B cell (primary cell): Measurements from ENCODE around the gene MTHFD1. TPM values are rescaled to one million over a fixed set of nuclear protein-coding genes. Genes with fewer than 3 reads are reported as not detected.

Experiments
- ATAC-seq: fragments of 200-7000 bp; cut with Tn5 transposase; one replicate; pipeline ENCODE4 v1.10.0; 2021; ENCODE audit warnings: low read depth, mild to moderate bottlenecking, moderate number of reproducible peaks, moderate library complexity
- CTCF ChIA-PET: fragments of 350-600 bp; sonication (Branson Sonifier 250); formaldehyde crosslinking; loops from one replicate; lab custom pipeline; 2021; ENCODE audit warnings: antibody characterized with exemption, inconsistent platforms; lab: Charles Lee
- POLR2A ChIA-PET: fragments of 350-600 bp; sonication (Branson Sonifier 250); formaldehyde crosslinking; loops from one replicate; lab custom pipeline; 2021; ENCODE audit warnings: antibody characterized with exemption; lab: Charles Lee
- DNase-seq: peaks from one replicate; pipeline ENCODE4 v3.0.0; 2013
- H2AFZ ChIP-seq: 2 replicates; pipeline ENCODE4 v1.6.1; 2012; ENCODE audit warnings: mild to moderate bottlenecking, low read depth, low read length; ENCODE audit not compliant: insufficient read depth, poor library complexity, severe bottlenecking
- H3K27ac ChIP-seq, 2 donors: 1 replicate in 1 of 2; 2 replicates in 1 of 2; pipeline ENCODE4 v1.5.1; 2012 to 2013; ENCODE audit warnings: low read length in 2 of 2, mild to moderate bottlenecking in 2 of 2, moderate library complexity in 1 of 2
- H3K27me3 ChIP-seq, 4 experiments: fragments of 200-600 bp in 1 of 4; sonication (generic) in 1 of 4; replicated peaks in 1 of 4; 1 replicate in 2 of 4; 2 replicates in 2 of 4; pipeline versions ENCODE4 v1.6.1 to v1.7.0; 2013 to 2016; ENCODE audit warnings: low read length in 3 of 4, mild to moderate bottlenecking in 2 of 4, mixed read lengths in 1 of 4, moderate library complexity in 1 of 4; ENCODE audit not compliant: insufficient read depth in 4 of 4, control insufficient read depth in 3 of 4; ENCODE audit errors: control extremely low read depth in 1 of 4
- H3K36me3 ChIP-seq, 2 experiments: replicated peaks in 1 of 2; 1 replicate in 1 of 2; 2 replicates in 1 of 2; pipeline versions ENCODE4 v1.6.1 to v1.7.1; 2013; ENCODE audit warnings: low read length in 1 of 2; ENCODE audit not compliant: insufficient read depth in 2 of 2, control insufficient read depth in 1 of 2; ENCODE audit errors: control extremely low read depth in 1 of 2, extremely low read depth in 1 of 2
- H3K4me1 ChIP-seq, 2 donors: fragments of 200-600 bp in 1 of 2; sonication (generic) in 1 of 2; 1 replicate in 1 of 2; 2 replicates in 1 of 2; pipeline versions ENCODE4 v1.5.1 to v1.6.1; 2013 to 2017; ENCODE audit warnings: low read length in 2 of 2; ENCODE audit not compliant: control insufficient read depth in 2 of 2, insufficient read depth in 2 of 2
- H3K4me2 ChIP-seq: replicated peaks from 2 replicates; pipeline ENCODE3; 2012; ENCODE audit warnings: mild to moderate bottlenecking, low read depth, low read length; ENCODE audit not compliant: poor library complexity, severe bottlenecking
- H3K4me3 ChIP-seq, 5 experiments: fragments of 200-600 bp in 1 of 5; sonication (generic) in 1 of 5; 1 replicate in 3 of 5; 2 replicates in 2 of 5; pipeline versions ENCODE4 v1.5.1 to v1.7.0; 2011 to 2016; ENCODE audit warnings: low read length in 4 of 5, mild to moderate bottlenecking in 4 of 5, low read depth in 2 of 5, control low read depth in 1 of 5, moderate library complexity in 1 of 5; ENCODE audit not compliant: insufficient read depth in 1 of 5; ENCODE audit errors: control extremely low read depth in 1 of 5, extremely low read depth in 1 of 5
- H3K79me2 ChIP-seq: fragments of 200-600 bp; sonication (generic); one replicate; pipeline ENCODE4 v1.6.0; 2016; ENCODE audit warnings: low read length; ENCODE audit not compliant: control insufficient read depth, insufficient read depth
- H3K9ac ChIP-seq: fragments of 200-600 bp; sonication (generic); 2 replicates; pipeline ENCODE4 v1.6.1; 2017; ENCODE audit warnings: mild to moderate bottlenecking, low read length, moderate library complexity
- H3K9me3 ChIP-seq, 3 donors: one replicate each; pipeline versions ENCODE4 v1.6.1 to v1.7.1; 2013; ENCODE audit warnings: low read length in 2 of 3; ENCODE audit not compliant: control insufficient read depth in 2 of 3, insufficient read depth in 1 of 3; ENCODE audit errors: control extremely low read depth in 1 of 3
- H4K20me1 ChIP-seq: 2 replicates; pipeline ENCODE4 v1.6.0; 2012; ENCODE audit warnings: mild to moderate bottlenecking, low read length; ENCODE audit not compliant: insufficient read depth, control insufficient read depth, poor library complexity, severe bottlenecking
- H3K27ac Mint-ChIP-seq: one replicate; pipeline ENCODE4 v1.8.0; 2021; ENCODE audit warnings: mixed read lengths
- H3K27me3 Mint-ChIP-seq: one replicate; pipeline ENCODE4 v1.8.0; 2021; ENCODE audit warnings: mixed read lengths
- H3K4me1 Mint-ChIP-seq: one replicate; pipeline ENCODE4 v1.8.0; 2021; ENCODE audit warnings: mixed read lengths
- H3K4me3 Mint-ChIP-seq: one replicate; pipeline ENCODE4 v1.8.0; 2021; ENCODE audit warnings: mixed read lengths
- H3K9me3 Mint-ChIP-seq: one replicate; pipeline ENCODE4 v1.8.0; 2022; ENCODE audit warnings: mixed read lengths; ENCODE audit not compliant: insufficient read depth
- CTCF ChIP-seq: fragments of 200-600 bp; IDR thresholded peaks from one replicate; pipeline ENCODE4 v1.8.0; 2022; ENCODE audit warnings: antibody characterized with exemption, mild to moderate bottlenecking
- EZH2 ChIP-seq: IDR thresholded peaks from 2 replicates; pipeline ENCODE4 v1.6.1; 2012; ENCODE audit warnings: borderline replicate concordance, low read depth, mild to moderate bottlenecking, moderate library complexity, low read length; ENCODE audit not compliant: insufficient read depth, poor library complexity, severe bottlenecking
- WGBS: methylation state at CpG from one replicate; pipeline ENCODE4 v1.1.5; 2013; ENCODE audit warnings: missing lambda C conversion rate; ENCODE audit not compliant: insufficient coverage; 5-methylcytosine and 5-hydroxymethylcytosine counted together
- intact Hi-C: fragments of 100-400 bp; cut with micrococcal nuclease; formaldehyde crosslinking; loops from one replicate; pipeline ENCODE4 v1.10.0; 2022
- polyA plus RNA-seq: library from polyadenylated mRNA; depleted of rRNA; stranded (reverse); fragments of >200 nt; gene quantifications from 2 replicates; pipeline ENCODE4 v1.2.3, GENCODE V29; 2012
- total RNA-seq, 2 donors: library from RNA; stranded (reverse); fragments of 120-200 nt in 1 of 2; gene quantifications; 1 replicate in 1 of 2; 2 replicates in 1 of 2; pipeline versions ENCODE4 v1.2.3 to v1.2.4, GENCODE V29; 2013 to 2022

Gene MTHFD1
- total and polyA plus RNA-seq, 2 donors (not counting 1 experiment from before 2014, with no cell fraction given): 32.3 to 51.3 TPM

- under 1% methylated on average over 63 of the region's 63 CpGs for WGBS
- ChIA-PET POLR2A (interaction anchor here (0.6 to 3.4 kb wide), 13 partner anchors 13 to 863 kb away, joined by 3 to 28 read pairs (median 5); partner anchors contain the start of genes AKAP5, HSPA2, MTHFD1 and WDR89), CTCF (interaction anchor here (1.3 to 1.9 kb wide), 2 partner anchors 7 to 117 kb away, joined by 3 to 4 read pairs; no protein-coding TSS in a partner anchor)
- Histone ChIP-seq H3K4me2 (peak within 1 kb of the TSS; percentile 86), H3K9ac (peak within 1 kb of the TSS; percentile 95), H3K79me2 (peaks cover 81% of the 10 kb centered on the region), H3K27me3 (no peaks in the 10 kb centered on the region), H3K4me1 (peaks cover 68 to 72% of the 10 kb centered on the region in 2 donors), H3K9me3 (no peaks in the 10 kb centered on the region), H3K4me3 (peak within 1 kb of the TSS; percentile 89 to 98 (median 95)), H3K36me3 (no peaks in the 10 kb centered on the region), H4K20me1 (peaks cover 45% of the 10 kb centered on the region), H3K27ac (peak within 1 kb of the TSS; percentile 99 to 100), H2AFZ (peak within 1 kb of the TSS; percentile 74)
- Mint-ChIP-seq H3K27me3 (no peaks in the 10 kb centered on the region), H3K27ac (peak within 1 kb of the TSS; percentile 100), H3K9me3 (no peaks in the 10 kb centered on the region), H3K4me1 (peaks cover 66% of the 10 kb centered on the region), H3K4me3 (peak within 1 kb of the TSS; percentile 95)
- DNase-seq (peak; percentile 90), ATAC-seq (peak; percentile 39)
- intact Hi-C loops: loop anchor here (5.0 kb wide), 5 partner anchors 57 to 908 kb away; partner anchors contain the start of genes FUT8 and SYNE2
- TF ChIP-seq EZH2 (no peak), CTCF (no peak)
Observed at GRCh38 chr14:64504310-64504896, 116.2 kb downstream of the MTHFD1 start, which contains the start of gene ZBTB1. ZBTB1 (plus strand) TSS chr14:64504770; CDS start chr14:64521505, 16,735 bp downstream.
